Ishikawa (cell line): Measurements from ENCODE around the gene HEMK1.

Experiments used
- CEBPB ChIP-seq: IDR thresholded peaks from 2 replicates; pipeline ENCODE4 v1.6.1; 2012
- CREB1 ChIP-seq: IDR thresholded peaks from 2 replicates; pipeline ENCODE4 v1.6.1; 2012; ENCODE audit warnings: low read depth
- EGR1 ChIP-seq: IDR thresholded peaks from 2 replicates; pipeline ENCODE4 v1.6.1; 2012
- EP300 ChIP-seq: IDR thresholded peaks from 2 replicates; pipeline ENCODE4 v1.6.1; 2012; ENCODE audit warnings: borderline replicate concordance
- FOXM1 ChIP-seq: IDR thresholded peaks from 2 replicates; pipeline ENCODE4 v1.6.1; 2012; ENCODE audit warnings: low read depth, borderline replicate concordance
- RAD21 ChIP-seq: IDR thresholded peaks from 2 replicates; pipeline ENCODE4 v1.6.1; 2012; ENCODE audit warnings: low read depth
- TAF1 ChIP-seq: IDR thresholded peaks from 2 replicates; pipeline ENCODE4 v1.6.1; 2012; ENCODE audit warnings: low read depth, mild to moderate bottlenecking
- TCF12 ChIP-seq: IDR thresholded peaks from 2 replicates; pipeline ENCODE4 v1.6.1; 2012; ENCODE audit warnings: low read depth
- TEAD4 ChIP-seq: IDR thresholded peaks from 2 replicates; pipeline ENCODE4 v1.6.1; 2012
- YY1 ChIP-seq: IDR thresholded peaks from 2 replicates; pipeline ENCODE4 v1.6.1; 2012; ENCODE audit warnings: low read depth
- TF ChIP-seq, protein P1 (sequence below): IDR thresholded peaks from 2 replicates; pipeline ENCODE4 v1.6.1; 2012; ENCODE audit warnings: low read depth, mild to moderate bottlenecking

DNA sequence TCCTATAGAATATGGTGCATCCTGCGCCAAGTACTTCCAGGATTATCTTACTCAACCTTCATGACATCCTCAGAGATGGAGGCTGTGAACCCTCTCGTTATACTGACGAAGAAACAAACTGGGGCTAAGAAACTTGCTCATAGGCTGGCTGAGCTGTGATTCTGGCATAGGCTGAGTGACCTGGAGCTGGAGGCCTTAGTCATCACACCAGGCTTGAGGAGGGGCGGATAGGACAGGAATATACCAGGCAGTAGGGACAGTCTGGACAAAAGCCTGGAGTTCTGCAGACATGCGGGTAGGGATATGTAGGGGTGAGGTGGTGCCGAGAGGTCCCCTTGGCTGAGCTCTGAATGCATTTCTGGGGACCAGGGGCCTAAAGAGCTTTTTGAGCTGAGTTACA, 18.1 kb downstream of the HEMK1 start:
- no peak for TF ChIP-seq CEBPB
- no peak for TF ChIP-seq TAF1
- TF ChIP-seq EP300: no peak
- TF ChIP-seq, protein P1, sequence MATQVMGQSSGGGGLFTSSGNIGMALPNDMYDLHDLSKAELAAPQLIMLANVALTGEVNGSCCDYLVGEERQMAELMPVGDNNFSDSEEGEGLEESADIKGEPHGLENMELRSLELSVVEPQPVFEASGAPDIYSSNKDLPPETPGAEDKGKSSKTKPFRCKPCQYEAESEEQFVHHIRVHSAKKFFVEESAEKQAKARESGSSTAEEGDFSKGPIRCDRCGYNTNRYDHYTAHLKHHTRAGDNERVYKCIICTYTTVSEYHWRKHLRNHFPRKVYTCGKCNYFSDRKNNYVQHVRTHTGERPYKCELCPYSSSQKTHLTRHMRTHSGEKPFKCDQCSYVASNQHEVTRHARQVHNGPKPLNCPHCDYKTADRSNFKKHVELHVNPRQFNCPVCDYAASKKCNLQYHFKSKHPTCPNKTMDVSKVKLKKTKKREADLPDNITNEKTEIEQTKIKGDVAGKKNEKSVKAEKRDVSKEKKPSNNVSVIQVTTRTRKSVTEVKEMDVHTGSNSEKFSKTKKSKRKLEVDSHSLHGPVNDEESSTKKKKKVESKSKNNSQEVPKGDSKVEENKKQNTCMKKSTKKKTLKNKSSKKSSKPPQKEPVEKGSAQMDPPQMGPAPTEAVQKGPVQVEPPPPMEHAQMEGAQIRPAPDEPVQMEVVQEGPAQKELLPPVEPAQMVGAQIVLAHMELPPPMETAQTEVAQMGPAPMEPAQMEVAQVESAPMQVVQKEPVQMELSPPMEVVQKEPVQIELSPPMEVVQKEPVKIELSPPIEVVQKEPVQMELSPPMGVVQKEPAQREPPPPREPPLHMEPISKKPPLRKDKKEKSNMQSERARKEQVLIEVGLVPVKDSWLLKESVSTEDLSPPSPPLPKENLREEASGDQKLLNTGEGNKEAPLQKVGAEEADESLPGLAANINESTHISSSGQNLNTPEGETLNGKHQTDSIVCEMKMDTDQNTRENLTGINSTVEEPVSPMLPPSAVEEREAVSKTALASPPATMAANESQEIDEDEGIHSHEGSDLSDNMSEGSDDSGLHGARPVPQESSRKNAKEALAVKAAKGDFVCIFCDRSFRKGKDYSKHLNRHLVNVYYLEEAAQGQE: no peak
- no peak for TF ChIP-seq FOXM1
- no peak for TF ChIP-seq TEAD4
- TF ChIP-seq EGR1: no peak
- TF ChIP-seq YY1: no peak
- TF ChIP-seq TCF12: no peak
- no peak for TF ChIP-seq RAD21
- no peak for TF ChIP-seq CREB1
